Activated CD4-positive, alpha-beta memory T cell treated with anti-CD3 and anti-CD28 coated beads for 36 hours (primary cell): ENCODE results near the gene DHX40. TPM values are rescaled to one million over a fixed set of nuclear protein-coding genes. Genes with fewer than 3 reads are reported as not detected.
"Not testable (repeated sequence)": the region's sequence is repeated elsewhere in the genome, so short reads cannot be mapped to it uniquely, and the experiment has no call there.

Source experiments
- CTCF ChIA-PET: fragments of 350-600 bp; sonication (Branson Sonifier 250); formaldehyde crosslinking; loops from one replicate; lab custom pipeline; 2021; ENCODE audit warnings: antibody characterized with exemption, inconsistent platforms; lab: Charles Lee
- POLR2A ChIA-PET: fragments of 350-600 bp; sonication (Branson Sonifier 250); formaldehyde crosslinking; loops from one replicate; lab custom pipeline; 2021; ENCODE audit warnings: antibody characterized with exemption; lab: Charles Lee
- DNase-seq: peaks from one replicate; pipeline ENCODE4 v3.0.0-alpha.2; 2020
- H3K27ac Mint-ChIP-seq: one replicate; pipeline ENCODE4 v1.8.0; 2021; ENCODE audit warnings: mixed read lengths
- H3K27me3 Mint-ChIP-seq: one replicate; pipeline ENCODE4 v1.8.0; 2021; ENCODE audit warnings: mixed read lengths
- H3K36me3 Mint-ChIP-seq: one replicate; pipeline ENCODE4 v1.8.0; 2021; ENCODE audit warnings: mixed read lengths
- H3K4me1 Mint-ChIP-seq: one replicate; pipeline ENCODE4 v1.8.0; 2021; ENCODE audit warnings: low read depth, mixed read lengths
- H3K4me3 Mint-ChIP-seq: one replicate; pipeline ENCODE4 v1.8.0; 2021; ENCODE audit warnings: mild to moderate bottlenecking, mixed read lengths
- H3K9me3 Mint-ChIP-seq: one replicate; pipeline ENCODE4 v1.8.0; 2021; ENCODE audit warnings: mixed read lengths
- intact Hi-C: fragments of 100-400 bp; cut with micrococcal nuclease; formaldehyde crosslinking; loops from one replicate; pipeline ENCODE4 v1.15.1; 2023
- total RNA-seq, 2 experiments: library from RNA; stranded (reverse); gene quantifications; one replicate each; pipeline ENCODE4 v1.2.3, GENCODE V29; 2021

DHX40 gene
- total RNA-seq, 2 experiments from 2014 or later = 17.9 to 19.0 TPM

GRCh38 chr17:59530531-59530930 is 34.9 kb upstream of the DHX40 start:
- DNase-seq = no peak
- Mint-ChIP-seq H3K9me3 (no peaks in the 10 kb centered on the region), H3K36me3 (no peaks in the 10 kb centered on the region), H3K4me1 (no peaks in the 10 kb centered on the region), H3K4me3 (no peak overlapping the region), H3K27ac (no peak overlapping the region), H3K27me3 (peaks cover 3% of the 10 kb centered on the region)
- intact Hi-C loops = no loop called here
- CTCF ChIA-PET = interaction anchor here (2.4 kb wide), 1 partner anchor 9 kb away, joined by 9 read pairs; no protein-coding TSS in a partner anchor
- POLR2A ChIA-PET = no interaction called here

- CTCF ChIA-PET = no interaction called here
- POLR2A ChIA-PET = no interaction called here
- Mint-ChIP-seq H3K27me3 (peaks cover 5% of the 10 kb centered on the region), H3K4me1 (no peaks in the 10 kb centered on the region), H3K9me3 (no peaks in the 10 kb centered on the region), H3K36me3 (no peaks in the 10 kb centered on the region), H3K27ac (no peak overlapping the region), H3K4me3 (no peak overlapping the region)
- no peak for DNase-seq
- intact Hi-C loops = no loop called here
Observed at GRCh38 chr17:59533694-59534093, 31.7 kb upstream of the DHX40 start.

DNA sequence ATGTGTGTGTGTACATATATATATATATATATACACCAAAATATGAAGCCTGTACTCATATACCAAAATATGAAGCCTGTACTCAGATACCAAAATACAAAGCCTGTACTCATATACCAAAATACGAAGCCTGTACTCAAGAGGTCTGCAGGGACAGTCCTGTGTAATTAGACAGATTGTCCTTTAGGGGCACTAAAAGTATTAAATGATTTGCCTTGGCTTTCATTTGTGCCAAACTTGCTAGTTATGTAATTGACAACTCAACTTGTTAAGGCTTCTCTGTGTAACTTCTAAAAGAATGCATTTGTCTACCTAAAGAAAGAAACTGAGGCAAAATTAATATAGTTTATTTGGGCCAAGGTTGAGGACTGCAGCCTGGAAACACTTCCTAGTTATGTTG is 30.8 kb upstream of the DHX40 start:
- Mint-ChIP-seq H3K27ac (no peak overlapping the region), H3K27me3 (peaks cover 7% of the 10 kb centered on the region), H3K9me3 (no peaks in the 10 kb centered on the region), H3K4me1 (no peaks in the 10 kb centered on the region), H3K36me3 (no peaks in the 10 kb centered on the region), H3K4me3 (no peak overlapping the region)
- no peak for DNase-seq
- CTCF ChIA-PET = no interaction called here
- POLR2A ChIA-PET = no interaction called here
- intact Hi-C loops = no loop called here

GRCh38 chr17:59538195-59538909 is 27.1 kb upstream of the DHX40 start:
- ChIA-PET POLR2A (no interaction called here), CTCF (interaction anchor here (1.1 kb wide), 1 partner anchor 17 kb away, joined by 4 read pairs; no protein-coding TSS in a partner anchor)
- DNase-seq = no peak
- Mint-ChIP-seq H3K36me3 (no peaks in the 10 kb centered on the region), H3K4me1 (no peaks in the 10 kb centered on the region), H3K27me3 (peaks cover 14% of the 10 kb centered on the region), H3K4me3 (no peak overlapping the region), H3K27ac (no peak overlapping the region), H3K9me3 (no peaks in the 10 kb centered on the region)
- intact Hi-C loops = no loop called here

DNA sequence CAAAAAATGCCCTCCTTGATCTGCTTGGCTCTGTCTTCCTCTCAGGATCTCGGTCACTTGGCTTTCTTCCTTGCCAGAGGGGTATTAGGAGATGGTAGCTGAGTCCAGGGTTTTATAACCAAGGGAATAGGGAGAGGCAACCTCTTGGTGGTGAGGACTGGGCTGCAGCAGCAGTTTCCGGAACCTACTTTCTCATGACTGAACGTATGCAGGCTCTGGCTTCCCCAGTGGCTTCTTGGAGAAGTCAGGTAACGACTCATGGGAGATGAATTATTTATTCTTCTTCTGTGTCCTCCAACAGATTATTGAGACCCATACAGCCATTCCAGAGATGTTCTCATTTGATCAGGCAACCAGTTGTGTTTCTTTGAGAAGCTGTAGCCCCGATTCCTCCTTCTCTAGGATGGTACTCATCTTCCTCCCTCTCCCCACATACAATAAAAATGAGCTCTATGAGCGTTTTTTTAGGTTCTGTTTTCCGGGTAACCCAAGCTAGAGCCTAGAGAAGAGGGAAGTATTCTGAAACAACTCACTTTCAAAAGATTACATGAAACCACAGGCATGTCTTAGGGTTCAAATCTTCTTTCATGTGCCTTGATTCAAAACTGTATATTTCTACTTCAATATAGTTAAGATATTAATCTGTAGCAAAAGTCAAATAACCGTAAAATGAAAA is 22.3 kb upstream of the DHX40 start:
- ChIA-PET POLR2A (no interaction called here), CTCF (no interaction called here)
- H3K36me3 Mint-ChIP-seq = no peaks in the 10 kb centered on the region
- no peaks in the 10 kb centered on the region for H3K4me1 Mint-ChIP-seq
- intact Hi-C loops = no loop called here
- no peak for DNase-seq
- no peaks in the 10 kb centered on the region for H3K9me3 Mint-ChIP-seq
- no peak overlapping the region for H3K4me3 Mint-ChIP-seq
- no peak overlapping the region for H3K27ac Mint-ChIP-seq
- H3K27me3 Mint-ChIP-seq = peaks cover 9% of the 10 kb centered on the region

GRCh38 chr17:59545942-59546341 is 19.5 kb upstream of the DHX40 start:
- no peaks in the 10 kb centered on the region for H3K4me1 Mint-ChIP-seq

DNA sequence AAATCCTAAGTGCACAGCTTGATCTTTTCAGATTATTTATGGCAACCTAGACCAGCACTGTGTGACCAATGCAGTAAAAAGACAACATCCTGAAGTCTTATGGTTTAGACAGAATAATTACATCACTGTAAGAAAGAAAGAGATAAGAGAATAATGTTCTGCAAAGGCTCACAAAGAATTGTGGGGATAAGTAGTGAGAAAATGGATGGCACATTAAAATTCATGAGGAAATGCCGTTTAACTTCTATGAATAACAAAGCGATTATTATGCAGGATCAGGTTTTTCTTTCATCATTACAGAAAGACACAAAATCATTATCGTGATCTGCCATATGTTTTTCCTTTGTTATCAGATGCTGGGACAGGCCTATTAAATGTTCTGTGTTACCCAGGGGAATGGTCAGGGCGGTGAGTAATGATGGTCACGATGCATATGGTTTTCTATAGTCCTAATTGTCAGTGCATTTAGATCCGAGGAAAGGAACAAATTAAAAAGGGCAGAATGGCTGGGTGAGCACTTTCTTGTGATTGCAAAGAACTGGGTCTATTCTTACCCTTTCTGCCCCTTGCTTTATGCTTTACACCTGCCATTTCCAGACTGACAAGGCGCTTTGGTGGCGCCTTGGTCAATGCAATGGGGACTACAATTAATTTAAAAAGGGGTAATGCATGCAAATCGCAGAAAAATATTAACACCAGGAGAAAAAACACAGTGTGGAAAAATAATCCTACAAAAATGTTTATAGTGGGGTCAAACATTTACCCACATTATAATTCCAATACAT is 18.1 kb upstream of the DHX40 start:
- no peak overlapping the region for H3K4me3 Mint-ChIP-seq
- CTCF ChIA-PET = interaction anchor here (1.0 to 2.3 kb wide), 2 partner anchors 26 to 217 kb away, joined by 3 to 8 read pairs; no protein-coding TSS in a partner anchor

More at GRCh38 chr17:59545942-59546341, 19.5 kb upstream of the DHX40 start:
- H3K36me3 Mint-ChIP-seq = no peaks in the 10 kb centered on the region
- H3K27ac Mint-ChIP-seq = no peak overlapping the region
- no peak for DNase-seq
- POLR2A ChIA-PET = no interaction called here
- intact Hi-C loops = no loop called here
- peaks cover 4% of the 10 kb centered on the region for H3K27me3 Mint-ChIP-seq
- H3K4me3 Mint-ChIP-seq = no peak overlapping the region
- CTCF ChIA-PET = interaction anchor here (1.0 to 2.3 kb wide), 2 partner anchors 25 to 235 kb away, joined by 3 to 8 read pairs; no protein-coding TSS in a partner anchor
- no peaks in the 10 kb centered on the region for H3K9me3 Mint-ChIP-seq

DNA sequence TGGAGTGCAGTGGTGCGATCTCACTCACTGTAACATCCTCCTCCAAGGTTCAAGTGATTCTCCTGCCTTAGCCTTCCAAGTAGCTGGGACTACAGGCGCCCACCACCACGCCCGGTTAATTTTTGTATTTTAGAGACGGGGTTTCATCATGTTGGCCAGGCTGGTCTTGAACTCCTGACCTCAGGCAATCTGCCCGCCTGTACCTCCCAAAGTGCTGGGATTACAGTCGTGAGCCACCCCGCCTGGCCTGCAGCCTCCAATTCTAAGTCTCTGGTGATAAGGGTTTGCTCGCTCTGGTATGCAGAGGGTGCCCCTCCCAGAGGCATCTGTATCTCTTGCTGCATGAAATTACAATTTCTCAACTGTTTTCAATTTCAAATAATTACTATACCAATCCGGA is 16.4 kb upstream of the DHX40 start:
- intact Hi-C loops, DNase-seq, H3K9me3 Mint-ChIP-seq, CTCF ChIA-PET, POLR2A ChIA-PET, H3K4me1 Mint-ChIP-seq, H3K36me3 Mint-ChIP-seq, H3K4me3 Mint-ChIP-seq, H3K27me3 Mint-ChIP-seq, H3K27ac Mint-ChIP-seq: not testable (repeated sequence)

More for the DNA sequence above, 18.1 kb upstream of the DHX40 start:
- POLR2A ChIA-PET = no interaction called here
- DNase-seq = no peak
- Mint-ChIP-seq H3K4me1 (no peaks in the 10 kb centered on the region), H3K9me3 (no peaks in the 10 kb centered on the region), H3K36me3 (no peaks in the 10 kb centered on the region), H3K27me3 (peaks cover 4% of the 10 kb centered on the region), H3K27ac (no peak overlapping the region)
- intact Hi-C loops = no loop called here

- intact Hi-C loops = no loop called here
- no peak overlapping the region for H3K4me3 Mint-ChIP-seq
- no peaks in the 10 kb centered on the region for H3K9me3 Mint-ChIP-seq
- ChIA-PET CTCF (no interaction called here), POLR2A (no interaction called here)
- no peak for DNase-seq
- no peaks in the 10 kb centered on the region for H3K36me3 Mint-ChIP-seq
- H3K27me3 Mint-ChIP-seq = peaks cover 5% of the 10 kb centered on the region
- no peak overlapping the region for H3K27ac Mint-ChIP-seq
- H3K4me1 Mint-ChIP-seq = no peaks in the 10 kb centered on the region
Observed at GRCh38 chr17:59550703-59551102, 14.7 kb upstream of the DHX40 start.

- Mint-ChIP-seq H3K4me3 (no peak overlapping the region), H3K4me1 (no peaks in the 10 kb centered on the region), H3K36me3 (no peaks in the 10 kb centered on the region), H3K27me3 (peaks cover 3% of the 10 kb centered on the region), H3K27ac (no peak overlapping the region), H3K9me3 (no peaks in the 10 kb centered on the region)
- CTCF ChIA-PET = interaction anchor here (1.0 kb wide), 1 partner anchor 35 kb away, joined by 4 read pairs; no protein-coding TSS in a partner anchor
- DNase-seq = no peak
- POLR2A ChIA-PET = no interaction called here
- intact Hi-C loops = no loop called here
Observed at GRCh38 chr17:59558039-59558438, 7.4 kb upstream of the DHX40 start.

- POLR2A ChIA-PET = no interaction called here
- Mint-ChIP-seq H3K9me3 (no peaks in the 10 kb centered on the region), H3K27me3 (no peaks in the 10 kb centered on the region), H3K4me1 (no peaks in the 10 kb centered on the region), H3K4me3 (no peak overlapping the region), H3K36me3 (no peaks in the 10 kb centered on the region), H3K27ac (no peak overlapping the region)
- CTCF ChIA-PET = interaction anchor here (1.0 to 1.4 kb wide), 2 partner anchors 36 to 248 kb away, joined by 4 to 5 read pairs; no protein-coding TSS in a partner anchor
- intact Hi-C loops = no loop called here
- no peak for DNase-seq
Observed at GRCh38 chr17:59558953-59559352, 6.5 kb upstream of the DHX40 start.

GRCh38 chr17:59561042-59561441 is 4.4 kb upstream of the DHX40 start:
- peaks cover 8% of the 10 kb centered on the region for H3K4me1 Mint-ChIP-seq
- intact Hi-C loops = loop anchor here (5.0 kb wide), 1 partner anchor 39 kb away; no protein-coding TSS in a partner anchor
- peaks cover 7% of the 10 kb centered on the region for H3K9me3 Mint-ChIP-seq
- no peak overlapping the region for H3K27ac Mint-ChIP-seq
- no peak overlapping the region for H3K4me3 Mint-ChIP-seq
- H3K36me3 Mint-ChIP-seq = peaks cover 9% of the 10 kb centered on the region
- no peak for DNase-seq
- CTCF ChIA-PET = no interaction called here
- POLR2A ChIA-PET = no interaction called here
- H3K27me3 Mint-ChIP-seq = peaks cover 3% of the 10 kb centered on the region
